IMR-90 (cell line): ENCODE results near the gene NTM. TPM values are rescaled to one million over a fixed set of nuclear protein-coding genes. Genes with fewer than 3 reads are reported as not detected.
A peak's percentile ranks its signal among the peaks of the same experiment; 100 is the strongest.

Experiments
- ATAC-seq: fragments of 200-7000 bp; cut with Tn5 transposase; 2 replicates; pipeline ENCODE4 v1.9.1; 2020; ENCODE audit warnings: low read depth, mild to moderate bottlenecking, moderate library complexity
- BruUV-seq: library from RNA; stranded (reverse); fragments of 400-500 nt; replicated peaks from 2 replicates; lab custom pipeline; 2021; lab: Mats Ljungman, UMichigan
- CTCF ChIA-PET: fragments of 300-600 bp; formaldehyde crosslinking; extraction: SDS; loops from one replicate; lab custom pipeline; 2021; ENCODE audit warnings: antibody characterized with exemption; lab: Yijun Ruan, JAX
- POLR2A ChIA-PET: fragments of 300-600 bp; sonication (Branson Sonifier 250); formaldehyde crosslinking; loops from one replicate; lab custom pipeline; 2022; ENCODE audit warnings: antibody characterized with exemption; ENCODE audit not compliant: unreplicated experiment; lab: Charles Lee
- DNase-seq: peaks from one replicate; pipeline ENCODE4 v3.0.0; 2013
- H2AFZ ChIP-seq: replicated peaks from 2 replicates; pipeline ENCODE3; 2013; ENCODE audit warnings: low read length, mild to moderate bottlenecking; ENCODE audit not compliant: poor library complexity
- H2AK5ac ChIP-seq: 2 replicates; pipeline ENCODE4 v1.6.1; 2013; ENCODE audit warnings: low read depth, low read length, inconsistent platforms
- H2AK9ac ChIP-seq: replicated peaks from 2 replicates; pipeline ENCODE3; 2013; ENCODE audit warnings: mild to moderate bottlenecking, low read depth, low read length, moderate library complexity; ENCODE audit not compliant: poor library complexity
- H2BK120ac ChIP-seq: 2 replicates; pipeline ENCODE4 v1.6.1; 2013; ENCODE audit warnings: low read depth, low read length, inconsistent platforms
- H2BK15ac ChIP-seq: 3 replicates; pipeline ENCODE4 v1.6.1; 2013; ENCODE audit warnings: low read depth, low read length, inconsistent platforms
- H2BK20ac ChIP-seq: 2 replicates; pipeline ENCODE4 v1.6.1; 2013; ENCODE audit warnings: low read depth, mild to moderate bottlenecking, inconsistent platforms, low read length, moderate library complexity
- H2BK5ac ChIP-seq: 2 replicates; pipeline ENCODE4 v1.6.1; 2013; ENCODE audit warnings: mild to moderate bottlenecking, low read depth, low read length, inconsistent platforms; ENCODE audit not compliant: poor library complexity, severe bottlenecking
- H3K14ac ChIP-seq: replicated peaks from 2 replicates; pipeline ENCODE4 v1.6.1; 2013; ENCODE audit warnings: low read depth, low read length, inconsistent platforms
- H3K18ac ChIP-seq: 2 replicates; pipeline ENCODE4 v1.6.1; 2013; ENCODE audit warnings: low read depth, low read length, control low read depth
- H3K23ac ChIP-seq: 2 replicates; pipeline ENCODE4 v1.6.1; 2013; ENCODE audit warnings: low read depth, low read length, inconsistent platforms
- H3K27ac ChIP-seq: 2 replicates; pipeline ENCODE4 v1.5.1; 2013; ENCODE audit warnings: mild to moderate bottlenecking, control low read depth, low read length; ENCODE audit not compliant: insufficient read depth
- H3K27me3 ChIP-seq: 2 replicates; pipeline ENCODE4 v1.6.1; 2013; ENCODE audit warnings: low read length; ENCODE audit not compliant: control insufficient read depth, insufficient read depth
- H3K36me3 ChIP-seq: 2 replicates; pipeline ENCODE4 v1.6.1; 2013; ENCODE audit warnings: low read length, mixed read lengths; ENCODE audit not compliant: control insufficient read depth, insufficient read depth
- H3K4ac ChIP-seq: 2 replicates; pipeline ENCODE4 v1.6.1; 2013; ENCODE audit warnings: low read depth, low read length, inconsistent platforms
- H3K4me1 ChIP-seq: 2 replicates; pipeline ENCODE4 v1.6.1; 2013; ENCODE audit warnings: low read length, mixed read lengths; ENCODE audit not compliant: control insufficient read depth, insufficient read depth
- H3K4me2 ChIP-seq: 2 replicates; pipeline ENCODE4 v1.6.1; 2013; ENCODE audit warnings: low read depth, mild to moderate bottlenecking, control low read depth, low read length, moderate library complexity
- H3K4me3 ChIP-seq: 2 replicates; pipeline ENCODE4 v1.5.1; 2013; ENCODE audit warnings: low read depth, mild to moderate bottlenecking, control low read depth, low read length, moderate library complexity; ENCODE audit not compliant: insufficient read depth
- H3K56ac ChIP-seq: 2 replicates; pipeline ENCODE4 v1.6.1; 2013; ENCODE audit warnings: low read length, inconsistent platforms; ENCODE audit not compliant: insufficient read depth; ENCODE audit errors: extremely low read depth
- H3K79me1 ChIP-seq, 2 experiments: 2 replicates each; pipeline ENCODE4 v1.6.1; 2013; ENCODE audit warnings: low read length in 2 of 2, inconsistent platforms in 1 of 2, low read depth in 1 of 2
- H3K9ac ChIP-seq: 2 replicates; pipeline ENCODE4 v1.6.1; 2013; ENCODE audit warnings: low read depth, low read length, control low read depth
- H3K9me1 ChIP-seq: 2 replicates; pipeline ENCODE4 v1.6.1; 2013; ENCODE audit warnings: low read length, inconsistent platforms; ENCODE audit not compliant: insufficient read depth
- H3K9me3 ChIP-seq: 2 replicates; pipeline ENCODE4 v1.6.1; 2013; ENCODE audit warnings: low read length; ENCODE audit not compliant: control insufficient read depth, insufficient read depth
- H4K20me1 ChIP-seq: 2 replicates; pipeline ENCODE4 v1.6.1; 2013; ENCODE audit warnings: low read length, inconsistent platforms; ENCODE audit not compliant: insufficient read depth
- H4K5ac ChIP-seq: 2 replicates; pipeline ENCODE4 v1.6.1; 2013; ENCODE audit warnings: mild to moderate bottlenecking, low read depth, low read length, control low read depth
- H4K8ac ChIP-seq, 2 experiments: 2 replicates each; pipeline ENCODE4 v1.6.1; 2013; ENCODE audit warnings: low read depth in 2 of 2, low read length in 2 of 2, control low read depth in 1 of 2, inconsistent platforms in 1 of 2
- H4K91ac ChIP-seq: 2 replicates; pipeline ENCODE4 v1.6.1; 2013; ENCODE audit warnings: low read depth, low read length, inconsistent platforms; ENCODE audit not compliant: insufficient read depth
- MAZ ChIP-seq: IDR thresholded peaks from 2 replicates; pipeline ENCODE4 v1.6.1; 2012; ENCODE audit warnings: low read depth, mild to moderate bottlenecking, low read length, improper control_type of control experiment, moderate library complexity, borderline replicate concordance
- WGBS, 2 experiments: methylation state at CpG; one replicate each; pipeline versions ENCODE4 v1.1.5 to v1.1.7; 2013; ENCODE audit warnings: missing lambda C conversion rate in 2 of 2; ENCODE audit not compliant: insufficient read length in 1 of 2; ENCODE audit errors: extremely low coverage in 2 of 2; 5-methylcytosine and 5-hydroxymethylcytosine counted together
- dilution Hi-C: fragments of 300-500 bp; cut with HindIII; formaldehyde crosslinking; loops from one replicate; pipeline ENCODE4 v1.14.3; 2018; ENCODE audit warnings: low sequenced_read_pairs; ENCODE audit not compliant: unreplicated experiment
- in situ Hi-C: fragments of 300-500 bp; cut with MboI; formaldehyde crosslinking; loops from 3 replicates; pipeline ENCODE4 v1.14.3; 2019; ENCODE audit warnings: low sequenced_read_pairs, inconsistent platforms, mixed read lengths
- intact Hi-C: fragments of 100-400 bp; cut with micrococcal nuclease; formaldehyde crosslinking; loops from 2 replicates; pipeline ENCODE4 v1.10.0; 2022
- polyA plus RNA-seq, 3 experiments: library from polyadenylated mRNA; depleted of rRNA; stranded (reverse); fragments of >200 nt; gene quantifications; 2 replicates each; pipeline ENCODE4 v1.2.3, GENCODE V29; 2012; ENCODE audit warnings: low replicate concordance in 1 of 3
- total RNA-seq: library from RNA; depleted of rRNA; stranded (reverse); fragments of >200 nt; gene quantifications from 2 replicates; pipeline ENCODE4 v1.2.3, GENCODE V29; 2012

NTM gene
- total and polyA plus RNA-seq, 2 of the 4 experiments (the other 2 are of a cell fraction) = 19.5 to 25.5 TPM

- peak overlapping the region; percentile 20 for H4K91ac ChIP-seq
- H3K79me1 ChIP-seq = peaks cover 5 to 49% of the 10 kb centered on the region in 2 experiments; a peak in 3 of 4 replicates
- peak overlapping the region; percentile 38 for H3K4ac ChIP-seq
- no peaks in the 10 kb centered on the region for H4K20me1 ChIP-seq
- peak overlapping the region; percentile 59 for H2BK120ac ChIP-seq
- H2BK5ac ChIP-seq = peak overlapping the region; percentile 1
- H3K9me1 ChIP-seq = peaks cover 27% of the 10 kb centered on the region
- peak overlapping the region; percentile 42; the same call in 1 of the 2 replicates for H3K14ac ChIP-seq
- WGBS, 2 experiments = 92% methylated on average over 4 of the region's 6 CpGs; no CpG with 5 or more reads in 1 of the 2 experiments
- H4K5ac ChIP-seq = 0 out of 2 replicates have a peak overlapping the region, but pooled peaks have one; percentile 13
- ATAC-seq = peak; percentile 35
- H2AK5ac ChIP-seq = peak overlapping the region; percentile 54; the same call in 1 of the 2 replicates
- no peaks in the 10 kb centered on the region for H3K27me3 ChIP-seq
- no peaks in the 10 kb centered on the region for H3K9me3 ChIP-seq
- BruUV-seq = no TSS peak
- dilution Hi-C loops = no loop called here
- H3K4me3 ChIP-seq = no peak overlapping the region
- no peak overlapping the region for H3K4me2 ChIP-seq
- H2AK9ac ChIP-seq = peak overlapping the region; percentile 18
- H4K8ac ChIP-seq = peak overlapping the region in 1 of 2 experiments; percentile 55; a peak in 2 of 4 replicates
- POLR2A ChIA-PET = no interaction called here
- H3K4me1 ChIP-seq = peaks cover 29% of the 10 kb centered on the region
- in situ Hi-C loops = loop anchor here (10.0 to 25.0 kb wide), 2 partner anchors 166 to 1638 kb away; no protein-coding TSS in a partner anchor
- H2BK15ac ChIP-seq = peak overlapping the region; percentile 16; the same call in 1 of the 3 replicates
- no peak overlapping the region for H3K18ac ChIP-seq
- H2AFZ ChIP-seq = no peak overlapping the region
- H3K9ac ChIP-seq = no peak overlapping the region
- CTCF ChIA-PET = interaction anchor here (0.8 kb wide), 1 partner anchor 17 kb away, joined by 3 read pairs; no protein-coding TSS in a partner anchor
- H3K36me3 ChIP-seq = no peaks in the 10 kb centered on the region
- no peak overlapping the region for H3K23ac ChIP-seq
- H2BK20ac ChIP-seq = peak overlapping the region; percentile 70; the same call in 1 of the 2 replicates
- DNase-seq = peak; percentile 49
- H3K56ac ChIP-seq = no peak overlapping the region
- intact Hi-C loops = no loop called here
- no peak for TF ChIP-seq MAZ
- H3K27ac ChIP-seq = no peak overlapping the region
Measured at GRCh38 chr11:132050577-132051165, 680.3 kb downstream of the NTM start.
